ENCODE results near the gene RAD18. TPM values are rescaled to one million over a fixed set of nuclear protein-coding genes. Genes with fewer than 3 reads are reported as not detected.

Gene RAD18
- total and polyA plus RNA-seq, 8 donors: 10.2 to 16.8 (median 13.1) TPM

GRCh38 chr3:8984526-8984925, 21.3 kb upstream of the RAD18 start:
- intact Hi-C loops (cut with DNase I): no loop called here
- no peak overlapping the region for H3K4me3 ChIP-seq
- H3K36me3 ChIP-seq: no peaks in the 10 kb centered on the region
- DNase-seq (no peak), ATAC-seq (no peak)
- H3K27ac ChIP-seq: no peak overlapping the region
- no peaks in the 10 kb centered on the region for H3K27me3 ChIP-seq
- peaks cover 0 to 7% of the 10 kb centered on the region in 2 donors for H3K4me1 ChIP-seq
- no peak for TF ChIP-seq CTCF (IDR thresholded peaks at IDR 0.05)
- peaks cover 0 to under 1% of the 10 kb centered on the region in 2 donors for H3K9me3 ChIP-seq

- DNase-seq: no peak
- no peak for TF ChIP-seq CTCF (IDR thresholded peaks at IDR 0.05)
- Histone ChIP-seq H3K27me3 (no peaks in the 10 kb centered on the region), H3K27ac (no peak overlapping the region), H3K9me3 (peaks cover 0 to 5% of the 10 kb centered on the region in 2 donors), H3K4me1 (peaks cover 0 to 7% of the 10 kb centered on the region in 2 donors), H3K36me3 (no peaks in the 10 kb centered on the region), H3K4me3 (no peak overlapping the region)
- no peak for ATAC-seq
- intact Hi-C loops (cut with DNase I): no loop called here
These were observed 20.8 kb upstream of the RAD18 start for GRCh38 chr3:8984081-8984480.

- TF ChIP-seq CTCF (IDR thresholded peaks at IDR 0.05): no peak
- intact Hi-C loops (cut with DNase I): no loop called here
- H3K4me1 ChIP-seq: peaks cover 0 to 7% of the 10 kb centered on the region in 2 donors
These were observed 20.3 kb upstream of the RAD18 start for GRCh38 chr3:8983591-8983990.

GRCh38 chr3:8983026-8983425, 19.8 kb upstream of the RAD18 start:
- H3K27me3 ChIP-seq: no peaks in the 10 kb centered on the region
- no peak for TF ChIP-seq CTCF (IDR thresholded peaks at IDR 0.05)
- H3K4me1 ChIP-seq: peaks cover 0 to 7% of the 10 kb centered on the region in 2 donors
- ATAC-seq (no peak), DNase-seq (no peak)
- no peak overlapping the region for H3K4me3 ChIP-seq
- intact Hi-C loops (cut with DNase I): no loop called here
- peak overlapping the region in 1 of 2 donors; percentile 28 for H3K27ac ChIP-seq
- peaks cover 0 to 8% of the 10 kb centered on the region in 2 donors for H3K9me3 ChIP-seq
- no peaks in the 10 kb centered on the region for H3K36me3 ChIP-seq

More at GRCh38 chr3:8983591-8983990, 20.3 kb upstream of the RAD18 start:
- ATAC-seq: no peak
- Histone ChIP-seq H3K9me3 (peaks cover 0 to 8% of the 10 kb centered on the region in 2 donors), H3K36me3 (no peaks in the 10 kb centered on the region), H3K27ac (no peak overlapping the region), H3K27me3 (no peaks in the 10 kb centered on the region), H3K4me3 (no peak overlapping the region)
- DNase-seq: no peak

GRCh38 chr3:8982509-8982908, 19.2 kb upstream of the RAD18 start:
- peaks cover 0 to 8% of the 10 kb centered on the region in 2 donors for H3K9me3 ChIP-seq
- H3K27me3 ChIP-seq: no peaks in the 10 kb centered on the region
- peak; percentile 25 for ATAC-seq
- no peak overlapping the region for H3K4me3 ChIP-seq
- no peak for TF ChIP-seq CTCF (IDR thresholded peaks at IDR 0.05)
- no peaks in the 10 kb centered on the region for H3K36me3 ChIP-seq
- peak overlapping the region in 1 of 2 donors; percentile 28 for H3K27ac ChIP-seq
- peak in 1 of 4 donors; percentile 79 for DNase-seq
- peaks cover 0 to 7% of the 10 kb centered on the region in 2 donors for H3K4me1 ChIP-seq
- intact Hi-C loops (cut with DNase I): no loop called here
